ENCODE results near the gene TSEN54. TPM values are rescaled to one million over a fixed set of nuclear protein-coding genes. Genes with fewer than 3 reads are reported as not detected.

The TSEN54 gene
- polyA plus RNA-seq, 1 donor (not counting 4 experiments of a cell fraction or from before 2014, with no cell fraction given): 24.1 TPM

DNA sequence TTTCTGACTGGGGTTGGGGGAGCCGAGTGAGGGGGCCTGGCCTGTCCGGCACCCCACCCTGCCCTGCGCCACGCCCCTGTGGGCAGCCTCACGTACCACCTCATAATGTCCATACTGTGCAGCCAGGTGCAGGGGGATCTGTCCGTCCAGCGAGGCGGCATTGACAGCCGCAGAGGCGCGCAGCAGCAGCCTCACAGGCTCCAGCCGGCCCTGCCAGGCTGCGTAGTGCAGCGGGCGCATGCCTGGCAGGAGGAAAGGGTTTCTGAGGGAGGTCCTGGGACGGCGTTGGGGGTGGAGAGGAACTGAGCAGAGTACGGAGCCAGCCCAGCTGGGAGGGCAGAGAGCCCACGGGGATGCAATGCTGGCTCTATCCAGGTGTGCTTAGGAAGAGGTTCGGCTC, 9.4 kb upstream of the TSEN54 start:
- FAIRE-seq (no peak), DNase-seq (ENCODE audit: low read depth, low spot score) (no peak)
- Histone ChIP-seq H3K9me3 (ENCODE audit: control insufficient read depth, low read depth, low read length) (no peaks in the 10 kb centered on the region), H3K79me2 (ENCODE audit: control insufficient read depth, insufficient read depth, low read length) (peaks cover 8% of the 10 kb centered on the region), H3K4me1 (ENCODE audit: control insufficient read depth, extremely low read depth, insufficient read depth, low read length) (peaks cover 18% of the 10 kb centered on the region), H3K27me3 (ENCODE audit: control insufficient read depth, extremely low read depth, insufficient read depth, low read length) (no peaks in the 10 kb centered on the region), H3K9me1 (ENCODE audit: control insufficient read depth, extremely low read depth, insufficient read depth, low read length) (no peaks in the 10 kb centered on the region), H2AFZ (ENCODE audit: control insufficient read depth, low read length) (no peak overlapping the region), H3K36me3 (ENCODE audit: control insufficient read depth in 2 of 2, extremely low read depth in 1 of 2, insufficient read depth in 2 of 2, low read length in 2 of 2) (peaks cover 10 to 15% of the 10 kb centered on the region in 2 experiments), H3K27ac (ENCODE audit: control insufficient read depth, insufficient read depth, low read length) (no peak overlapping the region), H3K4me3 (ENCODE audit: control insufficient read depth in 2 of 3, extremely low read depth in 1 of 3, insufficient read depth in 2 of 3, low read depth in 1 of 3, low read length in 3 of 3) (no peak overlapping the region), H3K9ac (ENCODE audit: control insufficient read depth, extremely low read depth, insufficient read depth, low read length) (no peak overlapping the region), H4K20me1 (ENCODE audit: control insufficient read depth, extremely low read depth, insufficient read depth, low read length) (peaks cover under 1% of the 10 kb centered on the region), H3K4me2 (ENCODE audit: control insufficient read depth, extremely low read depth, insufficient read depth, low read depth, low read length) (no peak overlapping the region)
- dilution Hi-C loops (cut with MboI; ENCODE audit: extremely low pct_ligation_motif_present, low sequenced_read_pairs): no loop called here
- TF ChIP-seq EZH2 (IDR thresholded peaks at IDR 0.05; ENCODE audit: low read length): no peak
- TF ChIP-seq, protein P1, sequence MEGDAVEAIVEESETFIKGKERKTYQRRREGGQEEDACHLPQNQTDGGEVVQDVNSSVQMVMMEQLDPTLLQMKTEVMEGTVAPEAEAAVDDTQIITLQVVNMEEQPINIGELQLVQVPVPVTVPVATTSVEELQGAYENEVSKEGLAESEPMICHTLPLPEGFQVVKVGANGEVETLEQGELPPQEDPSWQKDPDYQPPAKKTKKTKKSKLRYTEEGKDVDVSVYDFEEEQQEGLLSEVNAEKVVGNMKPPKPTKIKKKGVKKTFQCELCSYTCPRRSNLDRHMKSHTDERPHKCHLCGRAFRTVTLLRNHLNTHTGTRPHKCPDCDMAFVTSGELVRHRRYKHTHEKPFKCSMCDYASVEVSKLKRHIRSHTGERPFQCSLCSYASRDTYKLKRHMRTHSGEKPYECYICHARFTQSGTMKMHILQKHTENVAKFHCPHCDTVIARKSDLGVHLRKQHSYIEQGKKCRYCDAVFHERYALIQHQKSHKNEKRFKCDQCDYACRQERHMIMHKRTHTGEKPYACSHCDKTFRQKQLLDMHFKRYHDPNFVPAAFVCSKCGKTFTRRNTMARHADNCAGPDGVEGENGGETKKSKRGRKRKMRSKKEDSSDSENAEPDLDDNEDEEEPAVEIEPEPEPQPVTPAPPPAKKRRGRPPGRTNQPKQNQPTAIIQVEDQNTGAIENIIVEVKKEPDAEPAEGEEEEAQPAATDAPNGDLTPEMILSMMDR (optimal IDR thresholded peaks at IDR 0.05 in 1 of 3, IDR thresholded peaks at IDR 0.05 in 1 of 3, conservative IDR thresholded peaks at IDR 0.05 in 1 of 3; ENCODE audit: extremely low read depth in 1 of 3, insufficient read depth in 2 of 3, low read length in 3 of 3): no peak

DNA sequence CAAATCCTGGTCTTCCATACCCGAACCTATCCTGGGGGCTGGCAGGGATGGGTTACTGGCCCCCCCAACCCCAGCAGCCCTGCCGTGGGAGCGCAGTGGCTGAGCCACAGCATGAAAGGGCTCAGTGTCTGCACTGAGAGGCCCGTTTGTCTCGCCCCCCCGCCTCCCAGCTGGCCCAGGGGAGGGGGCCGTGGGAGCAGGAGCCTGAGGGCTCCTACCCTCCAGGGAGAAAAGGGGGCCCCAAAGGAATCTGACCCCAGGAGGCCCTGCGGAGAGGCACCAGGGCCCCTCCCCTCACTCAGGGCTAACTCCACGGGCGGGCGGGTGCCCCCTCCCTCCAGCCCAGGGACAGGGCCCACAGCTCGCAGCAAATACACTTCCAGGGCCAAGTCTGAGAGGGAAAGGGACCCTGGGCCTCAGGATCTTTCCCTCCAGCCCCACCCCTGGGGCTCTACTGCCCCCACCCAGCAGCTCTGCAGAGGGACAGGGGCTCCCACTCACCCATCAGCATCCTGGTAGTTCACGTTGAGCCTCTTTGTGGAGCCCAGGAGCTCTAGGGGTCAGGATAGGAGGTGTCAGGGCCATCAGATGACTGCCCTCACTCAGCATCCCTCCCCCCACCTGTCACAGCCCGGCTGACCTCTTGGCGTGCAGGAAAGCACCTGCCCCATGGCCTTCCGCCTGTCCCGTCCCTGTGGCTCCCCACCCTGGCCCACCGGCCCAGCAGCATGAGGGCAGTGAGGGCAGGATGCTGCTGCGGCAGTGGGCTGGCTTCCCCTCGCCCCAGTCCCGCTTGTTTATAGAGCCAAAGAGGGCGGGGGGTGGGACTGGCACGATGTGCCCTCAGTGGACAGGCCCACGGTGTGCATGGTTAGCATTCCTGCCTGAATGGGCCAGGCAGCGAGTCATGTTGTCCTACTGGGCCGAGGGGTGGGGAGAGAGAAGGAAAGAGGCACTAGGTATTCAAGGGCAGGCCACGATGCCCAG, 8.3 kb upstream of the TSEN54 start:
- no peak overlapping the region for H3K27ac ChIP-seq (ENCODE audit: control insufficient read depth, insufficient read depth, low read length)
- dilution Hi-C loops (cut with MboI; ENCODE audit: extremely low pct_ligation_motif_present, low sequenced_read_pairs): no loop called here
- H3K27me3 ChIP-seq (ENCODE audit: control insufficient read depth, extremely low read depth, insufficient read depth, low read length): no peaks in the 10 kb centered on the region
- no peak overlapping the region for H3K9ac ChIP-seq (ENCODE audit: control insufficient read depth, extremely low read depth, insufficient read depth, low read length)
- TF ChIP-seq EZH2 (IDR thresholded peaks at IDR 0.05; ENCODE audit: low read length): no peak
- TF ChIP-seq, protein P1 (optimal IDR thresholded peaks at IDR 0.05 in 1 of 3, IDR thresholded peaks at IDR 0.05 in 1 of 3, conservative IDR thresholded peaks at IDR 0.05 in 1 of 3; ENCODE audit: extremely low read depth in 1 of 3, insufficient read depth in 2 of 3, low read length in 3 of 3): no peak
- DNase-seq (ENCODE audit: low read depth, low spot score) (no peak), FAIRE-seq (no peak)
- no peaks in the 10 kb centered on the region for H3K9me1 ChIP-seq (ENCODE audit: control insufficient read depth, extremely low read depth, insufficient read depth, low read length)
- H3K4me2 ChIP-seq (ENCODE audit: control insufficient read depth, extremely low read depth, insufficient read depth, low read depth, low read length): no peak overlapping the region
- H3K4me3 ChIP-seq (ENCODE audit: control insufficient read depth in 2 of 3, extremely low read depth in 1 of 3, insufficient read depth in 2 of 3, low read depth in 1 of 3, low read length in 3 of 3): no peak overlapping the region
- peaks cover 10 to 22% of the 10 kb centered on the region in 2 experiments for H3K36me3 ChIP-seq (ENCODE audit: control insufficient read depth in 2 of 2, extremely low read depth in 1 of 2, insufficient read depth in 2 of 2, low read length in 2 of 2)
- no peaks in the 10 kb centered on the region for H3K9me3 ChIP-seq (ENCODE audit: control insufficient read depth, low read depth, low read length)
- peaks cover 13% of the 10 kb centered on the region for H3K79me2 ChIP-seq (ENCODE audit: control insufficient read depth, insufficient read depth, low read length)
- H4K20me1 ChIP-seq (ENCODE audit: control insufficient read depth, extremely low read depth, insufficient read depth, low read length): peaks cover 3% of the 10 kb centered on the region
- H2AFZ ChIP-seq (ENCODE audit: control insufficient read depth, low read length): no peak overlapping the region
- peaks cover 18% of the 10 kb centered on the region for H3K4me1 ChIP-seq (ENCODE audit: control insufficient read depth, extremely low read depth, insufficient read depth, low read length)

Data from keratinocyte (primary cell).